Measurements from ENCODE around the gene GATAD1.

The GATAD1 gene

DNA sequence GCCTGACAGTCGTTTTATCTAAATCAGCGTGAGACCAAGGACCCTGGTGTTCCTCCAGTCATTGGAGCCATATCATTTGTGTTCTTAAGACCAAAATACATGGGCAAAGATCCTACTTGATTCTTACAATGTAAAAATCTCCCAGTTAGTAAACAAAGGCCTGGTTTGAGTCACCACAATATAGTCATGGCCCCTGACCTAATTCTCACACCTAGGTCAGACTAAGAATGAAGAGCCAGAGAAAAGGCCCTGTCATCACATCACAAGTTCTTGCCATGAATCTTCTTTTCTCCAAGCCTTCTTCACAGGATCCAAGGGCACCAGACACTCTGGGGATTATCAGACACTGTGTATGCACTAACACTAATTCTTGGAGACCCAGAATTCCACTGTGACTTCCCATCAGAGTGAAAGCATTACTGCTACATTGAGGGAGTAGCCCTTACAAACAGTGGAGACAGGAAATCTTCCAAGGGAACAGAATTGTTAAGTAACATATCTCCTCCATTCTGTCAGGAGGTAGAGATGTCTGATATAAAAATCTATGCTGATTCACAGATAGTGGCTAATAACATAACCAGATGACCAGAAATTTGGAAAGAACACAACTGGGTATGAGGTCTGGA is 38.1 kb downstream of the GATAD1 start:
- no peak for DNase-seq

DNA sequence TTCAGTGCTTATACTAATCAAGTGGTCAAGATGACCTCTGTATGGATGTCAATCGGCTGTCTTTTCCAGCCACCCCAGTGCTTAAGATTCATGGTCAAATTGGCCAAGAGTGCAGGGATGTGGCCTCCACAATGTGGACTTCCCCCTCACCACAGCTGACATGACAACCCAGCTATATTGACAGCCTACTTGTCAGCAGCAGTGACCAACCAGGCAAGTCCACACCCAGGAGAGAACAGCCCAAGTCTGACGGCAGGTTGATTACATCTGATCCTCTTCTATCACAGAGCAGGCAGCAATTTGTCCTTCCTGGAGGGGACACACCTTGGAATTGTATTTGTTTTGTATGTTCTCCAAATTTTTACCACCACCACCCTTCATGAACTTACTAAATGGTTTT is 38.7 kb downstream of the GATAD1 start:
- DNase-seq: no peak

DNA sequence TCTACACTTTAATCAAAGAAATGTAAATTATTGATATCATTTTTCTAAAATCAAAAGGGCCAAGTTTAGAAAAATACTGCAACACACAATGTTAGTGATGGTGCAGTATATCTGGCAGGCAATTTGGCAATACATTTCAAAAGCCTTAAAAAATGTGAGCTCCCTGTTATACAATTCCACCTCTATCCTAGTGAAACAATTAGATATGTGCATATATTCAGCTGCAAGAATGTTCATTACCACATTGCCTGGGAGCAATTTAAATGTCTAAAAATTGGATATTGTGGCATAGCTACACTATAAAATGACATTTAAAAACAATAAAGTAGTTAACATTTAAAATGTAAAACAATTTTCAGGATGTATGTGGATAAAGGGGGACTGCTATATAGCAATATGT is 40.5 kb downstream of the GATAD1 start:
- no peak for DNase-seq

DNA sequence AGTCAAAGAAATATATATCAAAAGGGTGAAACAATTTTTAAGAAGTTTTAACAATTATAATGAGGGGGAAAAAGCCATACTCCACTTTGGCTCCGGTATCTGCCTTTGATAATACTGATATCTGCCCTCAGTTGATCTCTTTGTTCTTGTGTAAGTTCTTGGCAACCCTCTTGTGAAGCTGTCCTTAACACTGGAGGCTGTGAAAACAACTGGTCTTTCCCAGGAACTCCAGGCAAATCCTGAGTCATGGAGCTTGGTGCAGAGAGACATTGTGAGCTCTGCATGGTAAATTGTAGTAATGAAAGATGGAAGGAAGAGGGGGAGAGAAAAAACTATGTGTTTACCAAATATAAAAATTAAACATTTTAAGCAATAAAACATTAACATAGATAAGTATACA is 42.4 kb downstream of the GATAD1 start:
- DNase-seq: no peak

DNA sequence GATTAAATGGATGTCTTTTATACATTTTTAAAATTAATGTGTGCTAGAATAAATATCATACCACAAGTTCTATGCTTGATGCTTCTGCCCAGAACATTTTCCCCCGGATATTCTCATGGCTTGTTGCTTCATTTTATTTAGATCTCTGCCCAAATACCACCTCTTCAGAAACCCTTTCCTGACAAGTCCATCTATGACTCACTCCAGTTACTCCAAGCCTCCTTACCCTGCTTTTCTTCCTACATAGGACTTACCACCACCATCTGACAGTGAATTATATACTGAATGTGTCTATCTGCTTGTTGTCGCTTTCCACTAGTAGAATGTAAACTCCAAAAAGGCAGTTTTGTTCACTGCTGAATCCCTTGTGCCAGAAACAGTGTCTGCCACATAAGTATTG is 49.6 kb downstream of the GATAD1 start:
- DNase-seq: no peak

DNA sequence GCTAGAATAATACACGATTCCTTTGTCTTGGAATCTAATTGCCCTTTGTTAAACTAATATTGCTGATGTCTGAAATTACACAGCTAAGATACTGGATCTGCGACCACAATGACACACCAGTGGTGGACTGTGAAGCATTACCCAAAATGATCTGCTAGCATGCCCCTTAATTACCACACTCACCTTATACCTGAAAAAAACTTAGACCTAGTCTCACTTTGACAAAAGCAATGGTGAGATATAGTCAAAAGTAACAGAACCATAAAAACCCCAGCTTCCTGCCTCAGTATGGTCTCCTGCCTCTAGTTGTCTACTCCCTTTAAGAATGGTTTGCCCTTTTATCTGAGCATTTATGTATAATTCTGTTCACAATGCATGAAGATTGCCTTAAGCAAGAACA is 51.3 kb downstream of the GATAD1 start:
- DNase-seq: no peak

DNA sequence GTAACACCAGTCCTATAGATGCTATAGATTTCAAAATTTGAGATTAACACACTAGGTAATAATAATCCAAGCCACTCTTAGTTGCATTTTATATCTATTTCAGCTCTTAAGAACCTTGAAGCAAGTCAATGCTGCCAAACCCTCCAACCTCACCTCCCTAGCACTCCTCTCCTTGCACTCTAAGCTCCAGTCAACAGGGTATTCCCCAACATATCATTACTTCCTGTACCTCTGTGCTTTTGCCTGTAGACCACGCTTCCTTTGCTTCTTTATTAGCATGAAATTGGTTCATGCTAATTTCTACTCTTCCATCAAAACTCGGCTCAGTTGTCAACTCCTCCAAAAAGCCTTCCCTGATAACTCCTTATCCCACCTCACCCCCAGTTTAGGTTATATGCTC is 56.5 kb downstream of the GATAD1 start:
- no peak for DNase-seq

DNA sequence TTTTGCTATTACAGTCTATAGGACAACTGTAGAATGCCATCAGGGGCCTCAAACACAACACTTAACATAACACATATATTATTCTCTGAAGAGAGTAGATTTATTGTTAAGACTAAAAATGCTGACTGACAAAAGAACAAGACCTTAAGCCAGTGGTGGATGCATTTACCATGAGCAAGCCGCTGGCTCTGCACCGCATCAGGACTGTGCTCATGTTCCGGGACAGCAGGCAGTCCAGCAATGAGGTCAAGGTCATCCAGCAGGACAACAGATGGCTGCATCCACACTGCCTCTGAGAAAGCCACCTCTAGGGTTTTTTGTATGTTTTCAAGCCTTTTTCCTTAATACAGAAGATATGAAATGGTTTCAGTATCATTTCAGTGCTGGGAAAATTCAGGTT is 57.3 kb downstream of the GATAD1 start:
- no peak for DNase-seq

DNA sequence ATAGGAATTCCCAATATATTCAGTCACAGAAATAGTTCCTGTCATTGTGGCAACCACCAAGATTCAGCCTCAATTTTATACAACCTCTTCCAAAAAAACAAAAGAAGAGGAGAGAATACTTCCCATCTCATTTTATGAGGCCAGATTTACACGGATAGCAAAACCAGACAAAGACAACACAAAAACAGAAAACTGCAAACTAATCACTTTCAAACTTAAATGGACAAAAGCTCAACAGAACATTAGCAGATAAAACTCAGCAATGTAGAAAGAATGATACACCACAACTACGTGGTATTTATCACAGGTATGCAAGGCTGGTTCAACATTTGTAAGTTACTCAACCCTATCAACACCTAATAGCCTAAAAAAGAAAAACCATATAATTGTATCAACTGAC is 59.1 kb downstream of the GATAD1 start:
- DNase-seq: no peak

DNA sequence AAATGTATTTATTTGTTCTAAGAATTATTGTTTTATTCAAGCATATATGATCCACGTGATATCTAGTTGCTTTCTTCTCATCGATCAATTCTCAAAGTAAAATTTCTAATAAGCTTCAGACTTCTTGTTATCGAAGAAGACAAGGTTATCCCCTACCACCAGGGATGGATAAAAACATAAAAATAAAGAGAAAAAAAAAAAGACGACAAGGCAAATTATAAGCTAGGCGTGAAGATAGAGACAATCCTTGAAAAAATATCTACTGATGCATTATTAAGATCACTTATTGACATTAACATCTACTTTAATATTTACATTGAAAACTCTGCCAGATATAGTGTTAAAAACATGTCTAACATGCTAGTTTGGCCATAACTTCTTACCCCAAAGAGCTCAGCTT is 61.7 kb downstream of the GATAD1 start:
- no peak for DNase-seq

All from islet precursor cell (in vitro differentiated cells).